HepG2 (cell line): ENCODE measurements around the gene USE1. TPM values are rescaled to one million over a fixed set of nuclear protein-coding genes. Genes with fewer than 3 reads are reported as not detected.
A peak's percentile ranks its signal among the peaks of the same experiment; 100 is the strongest.

Experiments
- ATAC-seq: fragments of 200-7000 bp; cut with Tn5 transposase; 3 replicates; pipeline ENCODE4 v1.9.1; 2020; ENCODE audit warnings: mild to moderate bottlenecking, moderate library complexity
- BruUV-seq: library from RNA; stranded (reverse); fragments of 400-500 nt; replicated peaks from 2 replicates; lab custom pipeline; 2021; lab: Mats Ljungman, UMichigan
- CTCF ChIA-PET: fragments of 300-600 bp; formaldehyde crosslinking; extraction: SDS; loops from one replicate; lab custom pipeline; 2021; ENCODE audit warnings: low total read pairs, inconsistent platforms, low intra/inter-chr PET ratio; lab: Yijun Ruan, JAX
- POLR2A ChIA-PET: fragments of 350-600 bp; sonication (Branson Sonifier 250); formaldehyde crosslinking; loops from one replicate; lab custom pipeline; 2020; ENCODE audit warnings: antibody characterized with exemption, inconsistent platforms; lab: Yijun Ruan, JAX
- DNase-seq: peaks from one replicate; pipeline ENCODE4 v3.0.0-alpha.2; 2015; ENCODE audit warnings: low spot score
- FAIRE-seq: peaks from 3 replicates; lab custom pipeline; 2011; peaks lifted over from hg19 to GRCh38; lab: Jason Lieb, UNC
- H2AFZ ChIP-seq: one replicate; pipeline ENCODE4 v1.6.1; 2011; ENCODE audit warnings: low read length, inconsistent platforms
- H3K27ac ChIP-seq: fragments of 300-600 bp; 3 replicates; pipeline ENCODE4 v1.8.0; 2011; ENCODE audit warnings: mixed run types, mild to moderate bottlenecking, mixed read lengths, low read length, inconsistent platforms; ENCODE audit not compliant: insufficient read depth; ENCODE audit errors: extremely low read length
- H3K27me3 ChIP-seq, 2 experiments: fragments of 200-600 bp in 1 of 2; 2 replicates in 1 of 2; 3 replicates in 1 of 2; pipeline versions ENCODE4 v1.6.0 to v1.8.0; 2011; ENCODE audit warnings: low read length in 2 of 2, mild to moderate bottlenecking in 2 of 2, moderate library complexity in 2 of 2, inconsistent platforms in 1 of 2; ENCODE audit not compliant: insufficient read depth in 2 of 2, control insufficient read depth in 1 of 2
- H3K36me3 ChIP-seq, 2 experiments: fragments of 200-600 bp in 1 of 2; replicated peaks in 1 of 2; 2 replicates in 1 of 2; 3 replicates in 1 of 2; pipeline versions ENCODE4 v1.5.1 to v1.8.0; 2011; ENCODE audit warnings: low read length in 2 of 2, inconsistent platforms in 1 of 2; ENCODE audit not compliant: insufficient read depth in 2 of 2, control insufficient read depth in 1 of 2
- H3K4me1 ChIP-seq: 2 replicates; pipeline ENCODE4 v1.5.1; 2012; ENCODE audit warnings: low read length, inconsistent platforms; ENCODE audit not compliant: insufficient read depth
- H3K4me2 ChIP-seq: 2 replicates; pipeline ENCODE4 v1.6.0; 2011; ENCODE audit warnings: low read depth, low read length, inconsistent platforms
- H3K4me3 ChIP-seq, 3 experiments: fragments of 200-600 bp in 1 of 3; sonication (generic), shearing (Covaris generic) in 1 of 3; replicated peaks in 1 of 3; 2 replicates each; pipeline ENCODE4 v1.5.1; 2011 to 2016; ENCODE audit warnings: low read length in 3 of 3, inconsistent platforms in 2 of 3, low read depth in 2 of 3, mild to moderate bottlenecking in 2 of 3, control low read depth in 1 of 3, mixed read lengths in 1 of 3; ENCODE audit not compliant: insufficient read depth in 1 of 3
- H3K79me2 ChIP-seq: one replicate; pipeline ENCODE4 v1.6.1; 2011; ENCODE audit warnings: low read length, inconsistent platforms; ENCODE audit not compliant: insufficient read depth
- H3K9ac ChIP-seq: 2 replicates; pipeline ENCODE4 v1.6.0; 2011; ENCODE audit warnings: mild to moderate bottlenecking, low read depth, low read length, inconsistent platforms; ENCODE audit not compliant: insufficient read depth
- H3K9me3 ChIP-seq: 2 replicates; pipeline ENCODE4 v1.5.1; 2012; ENCODE audit warnings: mild to moderate bottlenecking, low read length
- H4K20me1 ChIP-seq: 2 replicates; pipeline ENCODE4 v1.6.0; 2011; ENCODE audit warnings: inconsistent platforms, mild to moderate bottlenecking, low read length, moderate library complexity; ENCODE audit not compliant: insufficient read depth
- ARID5B ChIP-seq: IDR thresholded peaks from 2 replicates; pipeline ENCODE4 v1.4.0; 2020; ENCODE audit warnings: mild to moderate bottlenecking, missing genetic modification reagents
- CEBPB ChIP-seq: IDR thresholded peaks from 2 replicates; pipeline ENCODE4 v1.6.1; 2011; ENCODE audit warnings: low read depth, low read length, improper control_type of control experiment, borderline replicate concordance
- ELF3 ChIP-seq: IDR thresholded peaks from 2 replicates; pipeline ENCODE4 v1.6.1; 2016; ENCODE audit warnings: missing genetic modification reagents, missing compliant biosample characterization
- ETV5 ChIP-seq: IDR thresholded peaks from 2 replicates; pipeline ENCODE4 v1.6.1; 2018; ENCODE audit warnings: missing biosample characterization, missing genetic modification reagents, inconsistent platforms, borderline replicate concordance
- GABPB1 ChIP-seq: IDR thresholded peaks from 2 replicates; pipeline ENCODE4 v1.6.1; 2016; ENCODE audit warnings: mild to moderate bottlenecking, missing genetic modification reagents, moderate library complexity, missing compliant biosample characterization
- HDAC2 ChIP-seq: sonication (generic); formaldehyde crosslinking; IDR thresholded peaks from 2 replicates; pipeline ENCODE4 v1.4.0; 2020; ENCODE audit warnings: missing genetic modification reagents
- HMG20A ChIP-seq: IDR thresholded peaks from 2 replicates; pipeline ENCODE4 v1.6.1; 2016; ENCODE audit warnings: borderline replicate concordance
- HOXD1 ChIP-seq: sonication (generic); formaldehyde crosslinking; IDR thresholded peaks from 2 replicates; pipeline ENCODE4 v1.5.0; 2020; ENCODE audit warnings: missing genetic modification reagents
- JARID2 ChIP-seq: sonication (generic); formaldehyde crosslinking; IDR thresholded peaks from 2 replicates; pipeline ENCODE4 v1.8.1; 2023; ENCODE audit warnings: missing genetic modification reagents, inconsistent platforms; ENCODE audit not compliant: insufficient replicate concordance
- KAT7 ChIP-seq: IDR thresholded peaks from 2 replicates; pipeline ENCODE4 v1.6.1; 2018; ENCODE audit warnings: borderline replicate concordance, missing compliant biosample characterization
- NFIB ChIP-seq: sonication (generic); formaldehyde crosslinking; IDR thresholded peaks from 2 replicates; pipeline ENCODE4 v1.9.0; 2021; ENCODE audit warnings: missing genetic modification reagents, mild to moderate bottlenecking, borderline replicate concordance
- PITX1 ChIP-seq: sonication (generic); formaldehyde crosslinking; IDR thresholded peaks from 2 replicates; pipeline ENCODE4 v1.5.1; 2020; ENCODE audit warnings: mild to moderate bottlenecking, missing genetic modification reagents
- PPARG ChIP-seq: conservative IDR thresholded peaks from 2 replicates; pipeline ENCODE4 v1.6.1; 2016; ENCODE audit warnings: missing biosample characterization, missing genetic modification reagents
- RARA ChIP-seq: IDR thresholded peaks from 2 replicates; pipeline ENCODE4 v1.6.1; 2016; ENCODE audit warnings: missing genetic modification reagents, missing compliant biosample characterization
- ZFP82 ChIP-seq: sonication (generic); formaldehyde crosslinking; IDR thresholded peaks from 2 replicates; pipeline ENCODE4 v1.5.1; 2020; ENCODE audit warnings: mild to moderate bottlenecking, missing genetic modification reagents, borderline replicate concordance
- ZNF549 ChIP-seq: sonication (generic); formaldehyde crosslinking; IDR thresholded peaks from 2 replicates; pipeline ENCODE4 v1.5.0; 2020; ENCODE audit warnings: missing genetic modification reagents
- ZNF678 ChIP-seq: sonication (generic); formaldehyde crosslinking; IDR thresholded peaks from 2 replicates; pipeline ENCODE4 v1.4.0; 2020; ENCODE audit warnings: mild to moderate bottlenecking, missing genetic modification reagents
- ZNF766 ChIP-seq: sonication (generic); formaldehyde crosslinking; IDR thresholded peaks from 2 replicates; pipeline ENCODE4 v1.5.0; 2020; ENCODE audit warnings: missing genetic modification reagents, borderline replicate concordance
- WGBS: methylation state at CpG from one replicate; pipeline ENCODE4 v1.1.6; 2017; ENCODE audit warnings: low lambda C conversion rate; 5-methylcytosine and 5-hydroxymethylcytosine counted together
- in situ Hi-C: cut with HindIII; loops from 2 replicates; pipeline ENCODE4 v1.10.0; 2017; ENCODE audit warnings: low pct_unique_long_range_greater_than_20kb; ENCODE audit not compliant: extremely low pct_ligation_motif_present
- intact Hi-C: fragments of 100-400 bp; cut with micrococcal nuclease; formaldehyde crosslinking; loops from one replicate; pipeline ENCODE4 v1.10.0; 2022; ENCODE audit not compliant: unreplicated experiment
- polyA plus RNA-seq, 8 experiments: library from polyadenylated mRNA; depleted of rRNA in 3 of 8; stranded (reverse) in 7 of 8; unstranded in 1 of 8; fragments of >200 nt; fragmentation: Illumina TruSeq in 4 of 8; extraction: Trizol in 4 of 8; gene quantifications; 2 replicates each; pipeline versions ENCODE4 v1.2.1 to v1.2.3, GENCODE V29; 2011 to 2016; ENCODE audit warnings: low read depth in 4 of 8, missing spikeins in 1 of 8, mixed read lengths in 1 of 8; ENCODE audit not compliant: insufficient read depth in 1 of 8
- total RNA-seq, 5 experiments: library from RNA; depleted of rRNA; stranded (reverse); fragments of >200 nt; fragmentation: Illumina TruSeq; extraction: Trizol; gene quantifications; 2 replicates each; pipeline ENCODE4 v1.2.3, GENCODE V29; 2016; ENCODE audit warnings: low read depth in 1 of 5

The USE1 gene
- total and polyA plus RNA-seq, 2 of the 13 experiments (the other 11 are each of a cell fraction or from before 2014, with no cell fraction given): 9.9 to 17.6 TPM

DNA sequence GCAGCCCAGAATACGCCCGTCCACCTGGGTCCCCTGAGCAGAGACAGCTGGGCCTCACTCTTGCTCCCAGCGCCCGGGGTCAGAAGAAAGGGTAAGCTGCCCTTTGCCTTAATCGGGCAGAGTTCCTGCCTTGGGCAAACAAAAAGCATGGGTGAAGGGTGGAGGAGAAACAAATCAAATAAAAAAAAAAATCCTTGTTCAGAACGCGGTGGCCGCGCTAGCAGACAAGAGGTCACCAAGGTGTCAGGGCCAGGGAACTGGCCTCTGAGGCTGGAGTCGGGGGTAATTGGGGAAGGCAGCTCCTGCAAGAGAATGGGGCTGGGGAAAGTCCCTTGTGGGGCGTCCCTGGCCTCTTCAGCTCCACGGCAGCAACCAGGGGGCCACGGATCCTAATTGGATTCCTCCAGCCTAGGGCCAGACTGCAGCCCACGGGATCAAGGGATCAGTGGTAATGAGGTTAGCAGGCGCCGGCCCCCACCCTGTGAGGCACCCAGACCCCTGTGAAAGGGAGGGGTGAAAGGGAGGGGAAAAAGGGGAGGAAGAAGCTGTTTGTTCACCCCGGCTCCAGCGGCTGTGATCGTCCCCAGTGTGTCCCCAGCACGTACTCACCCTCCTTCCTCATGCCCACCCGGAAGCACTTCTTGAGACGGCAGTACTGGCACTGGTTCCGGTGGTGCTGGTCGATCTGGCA lies 25.1 kb downstream of the USE1 start:
- H3K36me3 ChIP-seq: peaks cover 10 to 19% of the 10 kb centered on the region in 2 experiments; a peak in 4 of 5 replicates
- FAIRE-seq (peak; percentile 87), DNase-seq (peak; percentile 60), ATAC-seq (peak; percentile 32)
- WGBS: 3% methylated on average over 23 of the region's 24 CpGs
- peaks cover 27% of the 10 kb centered on the region; the same call in 1 of the 2 replicates for H4K20me1 ChIP-seq
- H3K79me2 ChIP-seq: peaks cover 61% of the 10 kb centered on the region
- in situ Hi-C loops: no loop called here
- H3K4me3 ChIP-seq: peak overlapping the region; percentile 19 to 57 (median 34); a peak in 5 of 6 replicates
- no peak overlapping the region for H2AFZ ChIP-seq
- BruUV-seq: no TSS peak
- H3K27ac ChIP-seq: peak overlapping the region; percentile 82
- H3K4me1 ChIP-seq: peaks cover 69% of the 10 kb centered on the region
- intact Hi-C loops: no loop called here
- H3K4me2 ChIP-seq: peak overlapping the region; percentile 70
- H3K9ac ChIP-seq: peak overlapping the region; percentile 46; the same call in 1 of the 2 replicates
- H3K9me3 ChIP-seq: no peaks in the 10 kb centered on the region
- no peaks in the 10 kb centered on the region for H3K27me3 ChIP-seq
- ChIA-PET CTCF (no interaction called here), POLR2A (interaction anchor here (0.9 to 9.0 kb wide), 10 partner anchors 9 to 65 kb away, joined by 3 to 178 read pairs (median 10); partner anchors contain the start of genes ABHD8, BABAM1, MRPL34 and OCEL1)
- TF ChIP-seq ZNF678 (CRISPR knock-in tag) (no peak), ZNF549 (CRISPR knock-in tag) (no peak), HOXD1 (CRISPR knock-in tag) (0 out of 2 replicates have a peak, but pooled peaks have one; percentile 23), ZNF766 (CRISPR knock-in tag) (0 out of 2 replicates have a peak, but pooled peaks have one; percentile 27), ELF3 (CRISPR knock-in tag) (peak; percentile 53; the same call in 1 of the 2 replicates), JARID2 (CRISPR knock-in tag) (no peak), CEBPB (no peak), ETV5 (CRISPR knock-in tag) (peak; percentile 32; the same call in 1 of the 2 replicates), GABPB1 (CRISPR knock-in tag) (peak; percentile 80), ZFP82 (CRISPR knock-in tag) (no peak), NFIB (CRISPR knock-in tag) (no peak), HMG20A (CRISPR knock-in tag) (no peak; the same call in 1 of the 2 replicates), ARID5B (CRISPR knock-in tag) (peak; percentile 43; the same call in 1 of the 2 replicates), PPARG (peak; percentile 88), KAT7 (CRISPR knock-in tag) (no peak), HDAC2 (peak; percentile 53; the same call in 1 of the 2 replicates), PITX1 (CRISPR knock-in tag) (peak; percentile 82), RARA (peak; percentile 96; the same call in 1 of the 2 replicates)
